HG03280 (cell line): ENCODE results near the gene GNAO1.
"Not testable (repeated sequence)": the region's sequence is repeated elsewhere in the genome, so short reads cannot be mapped to it uniquely, and the experiment has no call there.

ENCODE experiments used
- ATAC-seq: cut with Tn5 transposase; IDR thresholded peaks from one replicate; pipeline ENCODE4 v1.9.1; 2021; ENCODE audit warnings: mild to moderate bottlenecking, moderate library complexity; ENCODE audit not compliant: unreplicated experiment

GNAO1 gene

GRCh38 chr16:56373003-56373402 is 181.7 kb downstream of the GNAO1 start:
- ATAC-seq = no peak

DNA sequence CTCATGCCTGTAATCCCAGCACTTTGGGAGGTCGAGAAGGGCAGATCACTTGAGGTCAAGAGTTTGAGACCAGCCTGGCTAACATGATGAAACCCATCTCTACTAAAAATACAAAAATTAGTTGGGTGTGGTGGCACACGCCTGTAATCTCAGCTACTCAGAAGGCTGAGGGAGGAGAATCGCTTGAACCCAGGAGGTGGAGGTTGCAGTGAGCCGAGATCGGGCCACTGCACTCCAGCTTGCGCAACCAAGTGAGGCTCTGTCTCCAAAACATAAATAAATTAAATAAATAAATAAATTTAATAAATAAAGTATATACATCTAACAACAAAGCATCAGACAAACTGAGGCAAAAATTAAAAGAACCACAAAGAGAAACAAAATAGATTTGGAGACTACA is 184.5 kb downstream of the GNAO1 start:
- ATAC-seq = not testable (repeated sequence)

DNA sequence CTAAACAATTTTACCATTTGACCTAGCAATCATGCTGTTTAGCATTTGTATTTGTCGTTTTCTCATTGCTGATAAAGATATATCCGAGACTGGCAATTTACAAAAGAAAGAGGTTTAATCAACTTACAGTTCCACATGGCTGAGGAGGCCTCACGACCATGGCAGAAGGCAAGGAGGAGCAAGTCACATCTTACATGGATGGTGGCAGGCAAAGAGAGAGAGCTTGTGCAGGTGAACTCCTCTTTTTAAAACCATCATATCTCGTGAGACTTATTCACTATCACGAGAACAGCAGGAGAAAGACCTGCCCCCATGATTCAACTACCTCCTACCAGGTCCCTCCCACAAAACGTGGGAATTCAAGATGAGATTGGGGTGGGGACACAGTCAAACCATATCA is 187.8 kb downstream of the GNAO1 start:
- not testable (repeated sequence) for ATAC-seq

GRCh38 chr16:56380778-56381485 is 189.6 kb downstream of the GNAO1 start:
- not testable (repeated sequence) for ATAC-seq

DNA sequence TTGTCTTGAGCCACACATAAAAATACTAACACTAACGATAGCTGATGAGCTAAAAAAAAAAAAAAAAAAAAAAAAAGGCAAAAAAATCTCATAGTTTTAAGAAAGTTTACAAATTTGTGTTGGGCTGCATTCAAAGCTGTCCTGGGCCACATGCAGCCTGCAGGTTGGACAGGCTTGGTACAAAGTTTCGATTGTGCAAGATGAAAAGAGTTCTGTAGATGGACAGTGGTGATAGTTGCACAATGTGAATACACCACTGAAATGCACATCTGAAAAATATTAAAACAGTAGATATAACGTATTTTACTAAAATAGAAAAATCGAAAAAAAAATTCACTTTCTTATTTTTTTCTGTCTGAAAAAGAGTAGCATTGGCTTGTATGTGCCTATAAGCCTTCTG is 191.2 kb downstream of the GNAO1 start:
- ATAC-seq = no peak

DNA sequence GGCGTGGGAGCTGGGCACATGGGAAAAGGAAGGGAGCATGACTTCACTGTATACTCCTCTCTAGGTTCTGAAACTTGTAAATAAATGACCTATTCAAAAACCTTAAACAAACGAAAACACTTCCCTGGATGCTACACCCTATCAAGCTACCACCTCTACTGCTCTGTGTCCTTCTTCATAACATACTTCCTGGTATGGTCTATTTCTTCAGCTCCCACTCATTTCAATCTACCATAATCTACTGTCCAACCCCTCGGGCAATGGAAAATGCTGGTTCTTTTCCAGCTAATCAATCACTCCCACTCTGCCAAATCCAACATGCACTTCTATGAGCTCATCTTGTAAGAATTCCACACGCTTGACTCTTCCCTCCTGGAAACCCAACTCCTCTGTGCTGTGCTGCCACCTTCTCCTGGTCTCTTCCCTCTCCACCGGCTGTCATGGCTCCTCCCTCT is 191.6 kb downstream of the GNAO1 start:
- no peak for ATAC-seq

GRCh38 chr16:56384074-56384721 is 192.9 kb downstream of the GNAO1 start:
- ATAC-seq = no peak

GRCh38 chr16:56387396-56387795 is 196.1 kb downstream of the GNAO1 start:
- ATAC-seq = no peak

DNA sequence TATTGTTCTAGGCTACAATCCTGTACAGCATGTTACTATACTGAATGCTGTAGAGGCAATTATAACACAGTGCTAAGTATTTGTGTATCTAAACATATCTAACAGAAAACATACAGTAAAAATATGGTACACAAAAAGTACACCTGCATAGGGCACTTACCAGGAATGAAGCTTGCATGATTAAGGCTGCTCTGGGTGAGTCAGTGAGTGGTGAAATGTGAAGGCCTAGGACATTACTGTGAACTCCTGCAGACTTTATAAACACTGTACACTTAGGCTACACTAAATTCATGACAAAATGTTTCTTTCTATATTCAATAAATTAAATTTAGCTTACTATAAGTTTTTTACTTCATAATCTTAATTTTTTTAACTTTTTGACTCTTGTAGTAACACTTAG is 196.9 kb downstream of the GNAO1 start:
- no peak for ATAC-seq

DNA sequence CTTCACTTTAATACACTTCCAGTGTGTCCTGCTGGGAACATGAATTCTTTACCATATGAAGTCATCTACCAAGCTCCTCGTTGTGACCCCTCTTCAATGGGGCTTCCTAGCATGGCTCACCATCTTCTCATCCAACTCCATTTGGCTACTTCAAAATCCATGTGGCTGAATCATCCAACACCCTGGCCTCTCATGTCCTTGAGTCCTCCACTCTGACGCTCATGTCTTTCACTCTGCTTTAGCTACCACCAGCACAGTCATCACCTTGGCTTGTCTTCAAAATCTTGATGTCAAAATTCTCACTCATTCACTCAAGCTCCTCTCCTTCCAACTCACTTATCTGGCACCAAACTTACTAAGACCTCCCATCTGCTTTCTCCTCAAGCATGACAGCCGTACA is 198.3 kb downstream of the GNAO1 start:
- no peak for ATAC-seq

DNA sequence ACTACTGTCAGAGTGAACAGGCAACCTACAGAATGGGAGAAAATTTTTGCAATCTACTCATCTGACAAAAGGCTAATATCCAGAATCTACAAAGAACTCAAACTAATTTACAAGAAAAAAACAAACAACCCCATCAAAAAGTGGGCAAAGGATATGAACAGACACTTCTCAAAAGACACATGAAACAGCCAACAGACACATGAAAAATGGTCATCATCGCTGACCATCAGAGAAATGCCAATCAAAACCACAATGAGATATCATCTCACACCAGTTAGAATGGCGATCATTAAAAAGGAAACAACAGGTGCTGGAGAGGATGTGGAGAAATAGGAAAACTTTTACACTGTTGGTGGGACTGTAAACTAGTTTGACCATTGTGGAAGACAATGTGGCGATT is 205.4 kb downstream of the GNAO1 start:
- not testable (repeated sequence) for ATAC-seq

DNA sequence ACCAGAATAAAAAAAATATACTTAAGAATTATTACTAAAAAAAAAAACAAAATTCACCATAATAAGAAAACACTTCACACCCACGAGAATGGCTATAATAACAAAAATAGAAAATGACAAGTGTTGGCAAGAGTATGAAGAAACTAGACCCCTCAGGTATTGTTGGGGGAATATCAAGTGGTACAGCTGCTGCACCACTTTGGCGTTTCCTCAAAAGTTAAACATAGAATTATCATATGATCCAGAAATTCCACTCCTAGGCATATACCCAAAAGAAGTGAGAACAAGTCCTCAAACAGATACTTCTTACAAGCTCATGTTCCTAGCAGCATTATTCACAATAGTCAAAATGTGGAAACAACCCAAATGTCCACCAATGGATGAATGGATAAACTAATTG is 207.8 kb downstream of the GNAO1 start:
- no peak for ATAC-seq

- no peak for ATAC-seq
Measured at GRCh38 chr16:56399486-56399885, 208.2 kb downstream of the GNAO1 start.

DNA sequence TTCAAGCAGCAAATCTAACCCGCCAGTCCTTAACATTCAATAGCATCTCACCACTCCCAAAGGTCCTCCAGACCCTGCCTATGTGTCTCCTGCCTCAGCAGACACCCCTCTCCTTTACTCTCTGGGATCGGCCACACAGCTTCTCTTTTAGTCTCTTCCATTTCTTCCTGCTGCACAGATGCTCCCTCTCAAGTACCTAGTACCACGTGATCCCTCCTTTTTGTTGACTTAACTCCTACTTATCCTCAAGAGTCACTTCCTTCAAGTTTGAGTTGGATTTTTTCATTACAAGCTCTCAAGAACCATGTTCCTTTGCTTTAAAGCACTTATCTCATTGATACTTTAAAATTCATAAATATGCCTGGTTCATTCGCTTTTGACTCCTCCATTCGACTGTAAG is 209.2 kb downstream of the GNAO1 start:
- no peak for ATAC-seq

DNA sequence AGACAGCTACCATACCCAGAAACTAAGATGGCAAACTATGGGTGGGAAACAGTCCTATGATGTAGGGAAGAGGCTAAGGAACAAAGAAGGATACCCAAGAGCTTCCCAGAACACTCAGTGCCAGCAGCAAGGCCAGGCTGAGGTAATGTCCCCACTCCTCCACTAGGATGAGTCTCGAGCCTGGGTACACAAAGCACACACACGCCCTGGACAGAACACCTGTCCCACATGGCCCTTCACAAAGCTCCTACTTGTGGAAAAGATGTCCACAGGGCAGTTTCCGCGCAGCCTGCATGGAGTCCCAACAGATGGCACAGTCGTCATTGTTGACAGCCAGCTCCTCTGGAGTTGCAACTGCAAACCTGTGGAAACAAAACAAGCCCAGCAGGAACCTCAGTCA is 210.2 kb downstream of the GNAO1 start:
- no peak for ATAC-seq

GRCh38 chr16:56405977-56406672 is 214.8 kb downstream of the GNAO1 start:
- no peak for ATAC-seq
